IPS-20b (cell line): ENCODE data around the gene MCEMP1.

ENCODE experiments used
- H3K27ac ChIP-seq: one replicate; pipeline ENCODE4 v1.5.1; 2013; ENCODE audit warnings: low read length
- H3K27me3 ChIP-seq: 2 replicates; pipeline ENCODE4 v1.6.1; 2013; ENCODE audit warnings: mild to moderate bottlenecking, low read length, inconsistent platforms; ENCODE audit not compliant: insufficient read depth
- H3K36me3 ChIP-seq: 2 replicates; pipeline ENCODE4 v1.6.1; 2013; ENCODE audit warnings: low read depth, mild to moderate bottlenecking, inconsistent platforms, low read length, moderate library complexity; ENCODE audit not compliant: insufficient read depth
- H3K4me1 ChIP-seq: 2 replicates; pipeline ENCODE4 v1.6.1; 2013; ENCODE audit warnings: mild to moderate bottlenecking, control low read depth, inconsistent platforms, low read length, moderate library complexity; ENCODE audit not compliant: insufficient read depth
- H3K4me3 ChIP-seq: 2 replicates; pipeline ENCODE4 v1.5.1; 2013; ENCODE audit warnings: mild to moderate bottlenecking, low read length, inconsistent platforms
- H3K9ac ChIP-seq: 2 replicates; pipeline ENCODE4 v1.6.1; 2013; ENCODE audit warnings: low read depth, mild to moderate bottlenecking, inconsistent platforms, low read length, moderate library complexity
- H3K9me3 ChIP-seq: 2 replicates; pipeline ENCODE4 v1.6.1; 2013; ENCODE audit warnings: mild to moderate bottlenecking, low read depth, low read length, inconsistent platforms; ENCODE audit not compliant: insufficient read depth

The MCEMP1 gene

GRCh38 chr19:7662657-7663056 is 14.2 kb upstream of the MCEMP1 start:
- H3K9ac ChIP-seq, result no peak overlapping the region
- H3K36me3 ChIP-seq, result no peaks in the 10 kb centered on the region
- H3K4me1 ChIP-seq, result no peaks in the 10 kb centered on the region
- no peak overlapping the region for H3K4me3 ChIP-seq
- peaks cover 4% of the 10 kb centered on the region; the same call in 1 of the 2 replicates for H3K27me3 ChIP-seq
- no peaks in the 10 kb centered on the region for H3K9me3 ChIP-seq
- no peak overlapping the region for H3K27ac ChIP-seq

- H3K27ac ChIP-seq, result no peak overlapping the region
- H3K36me3 ChIP-seq, result no peaks in the 10 kb centered on the region
- H3K4me1 ChIP-seq, result no peaks in the 10 kb centered on the region
- H3K9ac ChIP-seq, result no peak overlapping the region
- peaks cover 14% of the 10 kb centered on the region for H3K27me3 ChIP-seq
- H3K9me3 ChIP-seq, result no peaks in the 10 kb centered on the region
- no peak overlapping the region for H3K4me3 ChIP-seq
These were observed 13.2 kb upstream of the MCEMP1 start for GRCh38 chr19:7663706-7664105.

GRCh38 chr19:7665076-7665475 is 11.8 kb upstream of the MCEMP1 start:
- no peak overlapping the region for H3K4me3 ChIP-seq
- peaks cover 27% of the 10 kb centered on the region for H3K27me3 ChIP-seq
- no peaks in the 10 kb centered on the region for H3K9me3 ChIP-seq
- no peaks in the 10 kb centered on the region for H3K36me3 ChIP-seq
- no peak overlapping the region for H3K27ac ChIP-seq
- no peak overlapping the region for H3K9ac ChIP-seq
- H3K4me1 ChIP-seq, result no peaks in the 10 kb centered on the region

GRCh38 chr19:7668842-7669241 is 8.0 kb upstream of the MCEMP1 start, which contains the start of gene RETN:
Gene RETN, plus strand, starts transcription at chr19:7669049. Its CDS starts 278 bp downstream, at chr19:7669327.
- H3K27ac ChIP-seq, result no peak within 1 kb of the TSS
- peak within 1 kb of the TSS; percentile 48 for H3K4me3 ChIP-seq
- H3K27me3 ChIP-seq, result peaks cover 62% of the 10 kb centered on the region
- no peaks in the 10 kb centered on the region for H3K4me1 ChIP-seq
- H3K9ac ChIP-seq, result no peak within 1 kb of the TSS
- H3K9me3 ChIP-seq, result no peaks in the 10 kb centered on the region
- H3K36me3 ChIP-seq, result no peaks in the 10 kb centered on the region

- Histone ChIP-seq H3K9ac (no peak overlapping the region), H3K9me3 (no peaks in the 10 kb centered on the region), H3K27me3 (peaks cover 64% of the 10 kb centered on the region), H3K4me1 (no peaks in the 10 kb centered on the region), H3K4me3 (peak overlapping the region; percentile 48), H3K36me3 (no peaks in the 10 kb centered on the region), H3K27ac (no peak overlapping the region)
These were observed 7.2 kb upstream of the MCEMP1 start for GRCh38 chr19:7669641-7670040.

- Histone ChIP-seq H3K4me1 (no peaks in the 10 kb centered on the region), H3K9ac (peak overlapping the region; percentile 51; the same call in 1 of the 2 replicates), H3K27me3 (peaks cover 64% of the 10 kb centered on the region), H3K9me3 (no peaks in the 10 kb centered on the region), H3K4me3 (peak overlapping the region; percentile 76), H3K36me3 (no peaks in the 10 kb centered on the region), H3K27ac (no peak overlapping the region)
These were observed 6.6 kb upstream of the MCEMP1 start for GRCh38 chr19:7670150-7670783.

GRCh38 chr19:7670790-7671189 is 6.1 kb upstream of the MCEMP1 start:
- Histone ChIP-seq H3K9ac (peak overlapping the region; percentile 51; the same call in 1 of the 2 replicates), H3K27me3 (peaks cover 64% of the 10 kb centered on the region), H3K9me3 (no peaks in the 10 kb centered on the region), H3K4me3 (peak overlapping the region; percentile 76), H3K4me1 (no peaks in the 10 kb centered on the region), H3K36me3 (no peaks in the 10 kb centered on the region), H3K27ac (no peak overlapping the region)

GRCh38 chr19:7672522-7672921 is 4.4 kb upstream of the MCEMP1 start:
- no peak overlapping the region for H3K27ac ChIP-seq
- no peaks in the 10 kb centered on the region for H3K9me3 ChIP-seq
- peaks cover 74% of the 10 kb centered on the region for H3K27me3 ChIP-seq
- H3K4me1 ChIP-seq, result no peaks in the 10 kb centered on the region; the same call in 1 of the 2 replicates
- H3K4me3 ChIP-seq, result no peak overlapping the region
- no peak overlapping the region for H3K9ac ChIP-seq
- H3K36me3 ChIP-seq, result no peaks in the 10 kb centered on the region

GRCh38 chr19:7674010-7675005 is 2.6 kb upstream of the MCEMP1 start:
- Histone ChIP-seq H3K27ac (no peak overlapping the region), H3K9ac (no peak overlapping the region), H3K4me1 (no peaks in the 10 kb centered on the region; the same call in 1 of the 2 replicates), H3K36me3 (no peaks in the 10 kb centered on the region), H3K4me3 (peak overlapping the region; percentile 36; the same call in 1 of the 2 replicates), H3K27me3 (peaks cover 69% of the 10 kb centered on the region), H3K9me3 (no peaks in the 10 kb centered on the region)

- Histone ChIP-seq H3K4me3 (no peak overlapping the region), H3K9ac (no peak overlapping the region), H3K4me1 (no peaks in the 10 kb centered on the region; the same call in 1 of the 2 replicates), H3K9me3 (no peaks in the 10 kb centered on the region), H3K36me3 (no peaks in the 10 kb centered on the region), H3K27me3 (peaks cover 55% of the 10 kb centered on the region), H3K27ac (no peak overlapping the region)
These were observed 514 bp upstream of the MCEMP1 start for GRCh38 chr19:7676376-7676775.

GRCh38 chr19:7677669-7678311 is 900 bp downstream of the MCEMP1 start:
- Histone ChIP-seq H3K9me3 (no peaks in the 10 kb centered on the region), H3K4me1 (no peaks in the 10 kb centered on the region; the same call in 1 of the 2 replicates), H3K27me3 (peaks cover 41% of the 10 kb centered on the region), H3K9ac (no peak overlapping the region), H3K36me3 (peaks cover 7% of the 10 kb centered on the region), H3K4me3 (no peak overlapping the region), H3K27ac (no peak overlapping the region)
